RKO (cell line): ENCODE results near the gene LDHD.
A peak's percentile ranks its signal among the peaks of the same experiment; 100 is the strongest.
"Not testable (repeated sequence)": the region's sequence is repeated elsewhere in the genome, so short reads cannot be mapped to it uniquely, and the experiment has no call there.

Experiments used
- DNase-seq: peaks from one replicate; pipeline ENCODE4 v3.0.0-alpha.2; 2016; ENCODE audit warnings: low spot score

LDHD gene

DNA sequence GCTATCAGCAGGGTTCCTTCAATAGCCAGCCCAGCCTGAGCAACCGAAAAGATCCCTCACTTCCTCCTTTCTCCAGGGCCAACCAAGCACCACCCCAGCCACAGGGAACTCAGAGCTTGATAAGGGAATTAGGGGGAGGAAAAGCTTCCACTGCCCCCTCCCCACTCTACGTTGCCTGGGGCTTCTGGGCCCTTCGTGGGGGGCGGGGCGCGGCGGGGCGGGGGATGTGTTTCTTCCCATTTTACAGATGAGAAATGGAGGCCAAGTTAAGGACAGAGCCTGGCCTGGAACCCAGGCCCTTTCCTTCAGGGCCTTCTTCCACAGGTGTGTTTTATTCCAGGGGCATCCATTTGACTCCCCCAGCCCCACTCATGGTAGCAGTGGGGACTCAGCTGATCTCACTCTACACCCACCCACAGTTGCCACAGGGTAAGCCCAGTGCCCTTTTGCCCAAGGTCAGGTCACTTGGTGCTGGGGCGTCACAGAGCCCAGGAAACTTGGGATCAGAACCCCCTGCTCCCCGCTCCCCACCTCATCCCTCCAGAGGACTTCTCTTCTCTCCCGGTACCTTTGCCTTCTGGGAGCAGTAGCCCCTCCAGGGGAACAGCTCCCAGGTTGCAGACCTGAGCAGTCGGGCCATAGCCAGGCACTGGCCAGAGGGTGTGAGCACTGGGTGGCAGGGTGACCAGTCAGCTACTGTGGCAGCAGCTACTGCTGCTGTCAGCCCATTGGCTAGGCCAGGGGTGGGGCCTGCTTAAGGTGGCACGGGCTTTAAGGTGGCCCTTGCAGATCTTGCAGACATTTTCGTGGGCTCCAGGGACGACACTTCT lies at the start of gene LDHD:
TSS of gene LDHD (minus strand) at position 700 of the 830 bp plus-strand sequence. CDS start at position 640, 60 bp downstream.
- peak; percentile 86 for DNase-seq

DNA sequence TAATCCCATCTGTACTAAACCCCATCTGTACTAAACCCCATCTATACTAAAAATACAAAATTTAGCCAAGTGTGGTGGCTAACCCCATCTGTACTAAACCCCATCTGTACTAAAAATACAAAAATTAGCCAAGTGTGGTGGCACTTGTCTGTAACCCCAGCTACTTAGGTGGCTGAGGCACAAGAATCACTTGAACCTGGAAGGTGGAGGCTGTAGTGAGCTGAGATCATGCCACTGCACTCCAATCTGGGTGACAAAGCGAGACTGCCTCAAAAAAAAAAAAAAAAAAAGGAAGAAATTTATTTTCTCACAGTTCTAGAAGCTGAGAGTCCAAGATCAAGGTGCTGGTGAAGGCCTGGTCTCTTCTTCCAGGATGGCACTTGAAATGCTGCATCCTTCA lies 43.8 kb upstream of the LDHD start:
- DNase-seq, result no peak

DNA sequence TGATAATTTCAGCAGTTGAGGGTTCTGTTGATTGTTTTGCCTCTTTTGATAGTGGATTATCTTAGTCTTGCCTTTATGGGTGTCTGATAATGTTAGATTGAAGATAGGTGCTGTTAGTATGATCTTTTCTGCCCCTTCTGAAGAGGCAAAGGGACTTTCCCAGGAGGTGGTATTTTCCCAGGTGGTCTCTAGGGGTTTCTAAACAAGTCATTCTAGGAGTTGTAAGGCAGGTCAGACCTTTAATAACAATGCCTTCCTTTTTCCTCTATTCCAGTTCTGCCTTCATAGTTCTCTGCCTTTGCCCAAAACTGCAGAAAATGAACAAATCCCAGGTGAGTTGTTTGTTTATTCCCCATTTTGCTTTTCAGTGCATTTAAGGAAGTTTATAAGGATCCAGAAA lies 36.1 kb upstream of the LDHD start:
- DNase-seq, result no peak

DNA sequence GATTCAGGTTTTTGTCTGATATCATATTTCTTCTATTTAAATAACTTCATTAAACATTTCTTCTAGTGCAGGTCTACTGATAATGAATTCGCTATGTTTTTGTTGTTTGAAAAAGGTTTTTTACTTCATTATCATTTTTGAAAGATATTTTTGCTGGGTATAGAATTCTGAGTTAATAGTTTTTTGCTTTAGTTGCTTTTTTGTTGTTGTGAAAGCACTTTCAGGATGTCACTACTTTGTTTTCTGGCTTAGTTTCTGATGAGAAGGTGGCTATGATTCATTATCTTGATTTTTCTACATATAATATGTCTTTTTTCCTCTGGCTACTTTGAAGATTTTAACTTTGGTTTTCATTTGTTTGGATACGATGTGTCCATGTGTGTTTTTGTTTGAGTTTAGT lies 35.2 kb upstream of the LDHD start:
- no peak for DNase-seq

DNA sequence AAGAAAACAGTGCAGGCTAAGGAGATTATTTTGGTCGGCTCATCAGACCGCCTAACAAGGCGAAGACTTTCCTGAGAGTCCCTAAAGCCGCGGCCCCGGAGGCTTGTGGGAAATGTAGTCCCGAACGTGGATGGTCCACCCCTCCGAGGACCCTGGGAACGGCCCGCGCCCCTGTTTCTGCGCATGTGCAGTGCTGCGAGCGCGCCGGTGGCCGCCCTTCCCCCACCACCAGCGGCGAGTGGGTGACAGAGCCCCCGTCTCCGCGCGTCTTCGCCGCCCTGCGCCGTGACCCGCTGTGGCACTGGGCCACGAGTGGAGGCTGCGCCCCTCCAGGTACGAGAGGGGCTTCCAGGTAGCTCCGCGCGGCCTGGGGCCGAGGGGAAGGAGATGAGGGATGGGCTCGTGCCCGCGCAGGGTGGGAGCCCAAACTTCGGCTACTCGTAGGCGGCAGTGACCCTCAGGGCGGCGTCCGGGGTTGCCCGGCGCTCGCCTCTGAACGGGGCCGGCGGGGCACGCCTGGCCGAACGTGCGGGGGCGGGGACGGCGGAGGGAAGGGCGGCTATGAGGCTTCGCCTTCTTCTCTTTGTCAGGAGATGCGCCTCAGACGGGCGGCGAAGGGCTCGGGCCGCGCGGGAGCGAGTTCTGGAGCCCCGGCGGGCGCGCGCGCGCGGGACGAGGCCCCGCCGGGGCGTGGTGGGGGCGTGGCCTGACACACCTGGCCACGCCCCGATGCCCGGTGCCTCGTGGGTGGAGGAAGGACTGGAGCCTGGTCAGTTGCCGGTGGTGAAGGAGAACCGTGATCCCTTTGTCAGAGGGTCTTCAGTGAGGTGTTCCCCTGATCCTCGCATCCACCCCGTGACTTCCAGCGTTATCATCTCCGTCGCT lies 32.0 kb upstream of the LDHD start, which contains the start of gene ZFP1:
TSS of gene ZFP1 (plus strand) at position 214 of the 885 bp plus-strand sequence. CDS start 4,428 bp downstream, outside the sequence.
- peak; percentile 95 for DNase-seq

DNA sequence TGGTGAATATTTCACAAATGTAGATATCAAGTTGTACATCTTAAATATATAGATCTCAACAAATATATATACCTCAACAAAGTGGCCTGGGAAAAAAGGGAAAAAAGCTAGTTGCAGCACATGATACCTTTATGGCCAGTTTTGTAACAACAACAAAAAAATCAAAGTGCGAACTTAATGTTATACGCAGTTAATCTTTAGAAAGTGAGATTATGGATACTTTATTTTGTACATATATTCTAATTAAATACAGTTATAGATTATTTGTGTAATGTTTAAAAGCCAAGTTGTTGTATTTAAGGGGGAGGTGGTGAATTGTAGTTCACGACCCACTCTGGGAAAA lies 31.4 kb upstream of the LDHD start:
- no peak for DNase-seq

DNA sequence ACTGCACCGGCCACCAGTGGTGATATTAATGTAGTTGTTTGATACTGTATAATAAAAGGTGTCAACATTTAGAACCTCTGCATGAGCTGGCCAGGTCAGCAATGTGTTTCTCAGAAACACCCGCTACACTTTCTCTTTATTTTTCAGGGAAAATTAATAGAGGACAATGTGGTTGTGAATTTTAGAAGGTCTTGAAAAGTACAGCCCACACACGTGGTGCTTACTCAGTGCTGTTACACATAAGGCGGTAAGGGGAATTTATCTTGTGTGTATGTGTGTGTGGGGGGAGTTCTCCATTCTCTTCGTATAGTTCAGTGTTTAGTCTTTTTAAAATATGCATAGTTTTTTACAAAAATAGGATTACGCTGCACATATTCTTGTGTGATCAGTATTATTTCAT lies 27.4 kb upstream of the LDHD start:
- DNase-seq, result no peak

DNA sequence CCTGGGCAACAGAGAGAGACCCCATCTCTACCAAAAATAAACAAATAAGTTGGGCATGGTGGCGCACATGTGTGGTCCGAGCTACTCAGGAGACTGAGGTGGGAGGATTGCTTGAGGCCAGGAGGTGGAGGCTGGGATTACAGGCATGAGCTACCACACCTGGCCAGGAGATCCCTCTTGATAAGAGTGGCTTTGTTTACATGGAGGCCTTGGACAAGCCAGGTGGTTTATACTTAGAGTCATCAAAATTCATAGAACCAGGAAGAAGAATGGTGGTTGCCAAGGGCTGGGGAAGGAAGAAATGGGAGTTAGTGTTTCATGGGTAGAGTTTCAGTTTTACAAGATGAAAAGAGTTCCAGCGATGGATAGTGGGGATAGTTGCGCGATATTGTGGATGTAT lies 22.9 kb upstream of the LDHD start:
- no peak for DNase-seq

DNA sequence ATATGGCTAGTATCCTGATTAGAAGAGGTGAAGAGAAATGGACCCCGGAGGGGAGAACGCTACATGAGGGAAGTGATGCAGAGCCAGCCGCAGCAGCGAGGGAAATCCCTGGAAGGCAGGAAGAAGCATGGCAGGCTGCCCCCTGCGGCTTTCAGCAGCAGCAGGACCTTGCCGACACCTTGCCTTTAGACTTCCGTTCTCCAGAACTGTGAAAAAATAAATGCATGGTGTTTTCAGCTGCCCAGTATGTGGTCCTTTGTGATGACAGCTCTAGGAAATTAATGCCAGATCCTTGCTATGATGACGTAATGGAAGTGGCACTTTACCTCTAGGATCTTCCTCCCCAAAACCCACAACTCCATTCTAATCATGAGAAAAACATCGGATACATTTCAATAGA lies 22.1 kb upstream of the LDHD start:
- no peak for DNase-seq

DNA sequence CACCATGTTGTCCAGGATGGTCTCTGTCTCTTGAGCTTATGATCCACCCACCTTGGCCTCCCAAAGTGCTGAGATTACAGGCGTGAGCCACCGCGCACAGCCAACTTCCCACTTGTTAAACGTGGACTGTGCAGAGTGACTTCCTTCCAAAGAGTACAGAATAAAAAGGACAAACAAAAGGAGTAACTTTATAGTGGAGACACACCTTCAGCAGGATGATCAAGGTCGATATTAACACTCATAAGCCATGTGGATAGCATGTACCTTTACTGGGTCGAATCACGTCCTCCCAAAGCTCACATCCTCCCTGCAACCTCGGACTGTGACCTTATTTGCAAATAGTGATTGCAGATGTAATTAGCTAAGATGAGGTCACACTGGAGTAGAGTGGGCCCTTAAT lies 21.7 kb upstream of the LDHD start:
- DNase-seq, result no peak

DNA sequence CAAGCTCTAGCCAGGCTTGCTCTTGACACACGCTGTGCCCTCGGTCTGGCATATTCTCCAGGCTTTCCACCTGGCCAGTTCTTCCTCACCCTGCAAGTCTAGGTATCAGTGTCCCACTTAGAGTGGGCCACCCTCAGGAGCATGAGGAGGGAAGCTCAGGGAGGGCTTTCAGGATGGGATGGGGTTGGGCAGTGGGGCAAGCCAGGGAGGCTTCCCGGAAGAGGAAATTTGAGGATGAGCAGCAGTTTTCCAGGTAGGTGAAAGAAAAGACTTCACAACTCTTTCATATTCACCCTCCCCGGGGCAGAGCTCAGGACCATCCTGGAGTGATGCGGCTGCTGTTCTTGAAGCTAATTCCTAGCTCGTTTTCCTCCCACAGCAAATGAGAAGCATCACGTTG lies 14.5 kb upstream of the LDHD start:
- no peak for DNase-seq

DNA sequence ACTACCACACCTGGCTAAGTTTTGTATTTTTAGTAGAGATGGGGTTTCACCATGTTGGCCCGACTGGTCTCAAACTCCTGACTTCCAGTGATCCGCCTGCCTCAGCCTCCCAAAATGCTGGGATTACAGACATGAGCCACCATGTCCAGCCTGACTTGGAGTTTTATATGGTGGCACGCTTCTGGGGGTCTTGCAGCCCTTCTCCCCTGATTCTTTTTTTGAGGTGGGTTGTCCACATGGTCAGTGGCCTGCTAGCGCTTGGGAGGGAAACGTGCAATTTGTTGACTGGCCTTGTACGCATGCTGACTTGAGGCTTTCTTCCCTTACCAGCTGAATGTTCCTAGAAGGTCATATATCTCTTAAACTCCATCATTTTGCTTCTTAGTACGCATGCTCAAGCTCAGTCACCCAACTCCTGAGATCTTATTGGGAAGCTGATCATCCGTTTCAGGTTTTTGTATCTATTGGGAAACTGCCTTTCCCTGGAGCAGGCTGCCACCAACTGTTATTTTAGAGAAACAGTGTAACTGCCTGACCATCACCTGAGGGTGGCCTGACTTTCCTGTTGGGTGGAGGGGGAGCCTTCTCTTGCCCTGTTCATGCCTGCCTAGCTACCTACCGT lies 13.7 kb upstream of the LDHD start:
- no peak for DNase-seq

DNA sequence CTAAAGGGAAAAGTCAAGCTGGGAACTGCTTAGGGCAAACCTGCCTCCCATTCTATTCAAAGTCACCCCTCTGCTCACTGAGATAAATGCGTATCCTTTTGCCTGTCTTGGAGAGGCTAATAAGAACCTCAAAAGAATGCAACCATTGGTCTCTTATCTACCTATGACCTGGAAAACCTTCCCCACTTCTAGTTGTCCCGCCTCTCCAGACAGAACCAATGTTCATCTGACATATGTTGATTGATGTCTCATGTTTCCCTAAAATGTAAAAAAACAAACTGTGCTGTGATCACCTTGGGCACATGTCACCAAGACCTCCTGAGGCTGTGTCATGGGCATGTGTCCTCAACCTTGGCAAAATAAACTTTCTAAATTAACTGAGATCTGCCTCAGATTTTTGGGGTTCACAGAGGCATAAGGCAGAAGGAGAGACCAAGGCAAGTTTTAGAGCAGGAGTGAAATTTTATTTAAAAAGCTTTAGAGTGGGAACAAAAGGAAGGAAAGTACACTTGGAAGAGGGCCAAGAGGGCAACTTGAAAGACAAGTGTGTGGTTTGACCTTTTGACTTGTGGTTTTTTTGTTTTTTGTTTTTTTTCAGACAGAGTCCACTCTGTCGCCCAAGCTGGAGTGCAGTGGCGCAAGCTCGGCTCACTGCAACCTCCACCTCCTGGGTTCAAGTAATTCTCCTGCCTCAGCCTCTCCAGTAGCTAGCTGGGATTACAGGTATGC lies 13.0 kb upstream of the LDHD start:
- not testable (repeated sequence) for DNase-seq

DNA sequence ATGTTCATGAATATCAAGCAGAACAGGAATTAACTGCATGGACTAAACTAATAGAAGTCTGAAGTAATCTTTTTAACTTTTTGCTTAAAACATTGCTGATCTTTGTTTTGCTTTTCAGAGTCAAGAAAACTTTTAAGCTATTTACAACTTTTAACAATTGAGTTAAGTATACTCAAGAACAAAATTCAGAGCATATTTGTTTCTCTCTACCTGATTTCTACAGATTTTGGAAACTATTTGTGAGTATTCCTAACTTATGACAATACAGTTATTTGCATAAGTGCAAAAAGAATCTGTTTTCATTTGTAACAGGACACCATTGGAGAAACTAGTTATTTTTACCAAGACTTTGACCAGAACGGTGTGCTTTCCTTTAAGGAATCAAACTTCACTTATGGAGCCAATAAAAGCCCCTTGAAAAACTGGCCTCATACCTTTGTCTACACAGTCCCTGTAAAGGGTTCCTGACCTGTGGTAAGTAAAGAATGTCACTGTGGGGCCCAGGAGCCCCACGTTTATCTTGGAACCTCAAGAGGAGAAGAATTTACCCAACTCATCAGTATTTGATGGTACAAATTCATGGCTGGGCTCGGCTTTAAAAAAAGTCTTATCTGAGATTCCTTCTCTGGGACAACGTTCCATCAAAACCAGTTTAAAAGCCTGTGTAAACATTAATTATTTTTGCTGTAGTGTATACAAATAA lies 11.3 kb upstream of the LDHD start:
- no peak for DNase-seq

DNA sequence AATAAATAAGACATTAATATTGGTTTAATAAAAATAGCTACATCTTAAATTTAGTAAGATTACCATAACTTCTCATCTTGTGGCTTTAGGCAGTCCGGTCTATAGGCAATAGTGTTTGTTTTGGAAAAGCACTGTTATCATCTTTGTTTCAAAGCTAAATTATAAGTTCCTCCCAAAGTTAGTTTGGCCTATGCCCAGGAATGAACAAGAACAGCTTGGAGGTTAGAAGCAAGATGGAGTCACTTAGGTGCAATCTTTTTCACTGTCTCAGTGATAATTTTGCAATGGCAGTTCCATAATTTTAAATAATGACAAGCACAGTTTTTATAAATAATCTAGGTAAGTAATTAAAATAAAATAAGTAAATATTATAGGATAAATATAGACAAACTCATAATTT lies 6.0 kb upstream of the LDHD start:
- no peak for DNase-seq

DNA sequence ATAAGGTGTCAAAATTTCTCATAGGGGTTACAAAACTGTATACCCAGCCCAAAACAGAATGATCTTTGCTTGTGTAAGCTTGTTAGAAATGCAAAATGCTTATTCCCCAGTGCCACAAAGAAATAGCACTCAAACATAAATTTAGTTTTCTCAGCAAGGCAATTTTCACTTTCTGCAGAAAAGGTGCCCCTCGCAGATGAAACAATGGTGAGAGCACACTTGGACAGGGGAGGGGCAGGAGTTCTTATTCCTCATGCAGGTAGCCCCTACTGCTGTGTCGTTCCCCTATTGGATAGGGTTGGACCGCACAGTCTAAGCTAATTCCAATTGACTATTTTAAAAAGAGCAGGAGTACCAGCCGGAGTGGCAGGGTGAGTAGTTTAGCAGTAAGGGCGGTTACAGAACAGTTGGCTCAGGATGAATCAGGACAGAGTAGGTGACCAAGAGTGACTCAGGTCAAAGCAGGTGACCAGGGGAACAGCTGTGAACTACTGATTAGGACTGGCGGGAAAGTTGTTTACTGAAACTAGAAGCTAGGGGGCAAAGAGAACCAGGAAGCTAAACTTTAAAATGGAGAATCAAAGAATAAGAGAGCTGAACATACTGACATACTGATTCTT lies 5.5 kb upstream of the LDHD start:
- DNase-seq, result peak; percentile 60

DNA sequence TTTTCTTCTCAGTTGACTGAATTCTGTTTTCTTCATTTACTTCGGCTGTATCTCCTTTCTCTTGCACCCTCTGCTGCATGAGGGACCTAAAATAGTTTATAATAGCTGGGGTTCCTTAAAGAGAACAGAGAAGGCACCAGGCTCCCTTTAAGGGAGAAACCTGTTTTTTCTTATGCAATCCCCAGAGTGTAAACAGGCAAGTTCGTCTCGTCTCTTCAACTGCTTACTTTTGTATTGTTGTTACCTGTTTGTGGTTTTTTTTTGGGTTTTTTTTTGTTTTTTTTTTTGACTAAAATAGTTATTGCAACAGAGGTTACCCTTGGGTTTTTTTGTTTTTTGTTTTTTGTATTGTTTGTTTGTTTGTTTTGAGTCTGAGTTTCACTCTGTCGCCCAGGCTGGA lies 3.7 kb upstream of the LDHD start:
- no peak for DNase-seq

DNA sequence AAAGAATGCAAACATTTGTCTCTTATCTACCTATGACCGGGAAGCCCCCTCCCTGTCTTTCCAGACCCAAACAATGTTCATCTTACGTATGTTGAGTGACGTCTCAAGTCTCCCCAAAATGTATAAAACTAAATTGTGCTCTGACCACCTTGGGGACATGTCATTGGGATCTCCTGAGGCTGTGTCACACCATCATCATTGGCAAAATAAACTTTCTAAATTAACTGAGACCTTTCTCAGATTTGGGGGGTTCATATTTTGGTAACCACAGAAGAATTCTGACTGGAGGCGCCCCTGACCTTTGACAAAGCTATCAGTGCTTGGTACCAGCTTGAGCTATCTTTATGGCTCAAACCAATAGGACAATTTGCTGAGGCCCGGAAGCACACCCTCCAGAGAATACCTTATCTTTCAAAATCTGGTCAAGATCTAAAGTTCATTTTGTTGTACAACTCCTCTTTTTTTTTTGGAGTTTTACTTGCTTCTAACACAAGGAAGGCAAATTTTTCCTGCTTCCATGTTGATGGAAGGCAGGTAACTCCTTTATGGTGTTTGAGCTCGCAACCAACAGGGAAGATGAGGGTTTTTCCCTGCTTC lies 2.5 kb upstream of the LDHD start:
- no peak for DNase-seq

DNA sequence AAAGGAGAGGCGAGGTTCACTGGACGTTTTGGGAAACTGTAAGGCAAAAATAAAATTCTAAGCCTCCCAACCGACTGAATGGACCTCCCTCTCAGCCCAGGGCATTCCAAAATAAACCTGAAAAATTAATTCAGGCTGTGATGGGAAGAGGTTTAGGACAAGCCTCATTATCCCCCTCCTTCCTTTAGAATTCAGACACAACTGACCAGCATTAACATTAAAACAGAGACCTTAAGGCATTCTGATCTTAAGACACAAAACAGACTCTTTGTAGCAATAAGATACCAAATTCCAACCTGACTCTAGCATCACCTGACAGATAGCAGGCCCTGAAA lies 298 bp upstream of the LDHD start:
- no peak for DNase-seq

DNA sequence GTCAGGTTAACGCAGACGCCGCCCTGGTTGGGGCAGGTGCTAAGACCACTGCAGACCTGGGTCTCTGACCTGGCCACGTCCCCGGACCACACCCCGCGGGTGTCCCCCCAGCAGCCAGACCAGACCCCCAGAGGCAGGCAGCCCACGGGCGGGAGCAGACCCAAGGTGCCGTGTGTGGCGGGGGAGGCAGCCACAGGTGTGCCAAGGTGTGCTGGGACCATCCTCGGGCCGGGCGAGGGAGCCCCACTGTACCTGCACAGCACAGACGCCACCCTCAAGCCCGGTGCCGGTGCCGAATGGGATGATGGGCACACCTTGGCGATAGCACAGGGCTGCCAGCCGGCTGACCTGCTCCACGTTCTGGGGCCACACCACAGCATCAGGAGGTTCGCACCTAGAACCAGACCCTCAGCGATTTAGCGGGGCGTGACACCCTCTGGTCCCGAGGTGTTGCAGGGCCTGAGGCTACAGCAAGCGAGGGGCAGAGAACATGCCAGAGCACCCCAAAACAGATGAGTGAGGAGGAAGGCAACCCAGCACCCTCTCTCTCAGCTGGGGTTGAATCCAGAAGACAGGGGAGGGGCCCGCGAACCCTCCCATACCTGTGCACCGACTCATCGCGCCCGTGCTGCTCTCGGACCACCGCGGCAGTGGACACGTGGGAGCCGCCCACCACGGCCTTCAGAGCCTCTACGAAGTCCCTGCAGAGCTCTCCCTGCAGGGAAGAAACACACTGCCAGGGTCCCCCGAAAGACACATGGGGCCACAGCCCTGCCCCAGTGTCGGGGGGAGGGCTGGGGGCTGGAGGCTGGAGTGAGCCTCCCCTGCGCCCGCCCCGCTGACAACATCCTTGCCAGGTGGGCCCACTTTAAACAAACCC lies 1.4 kb downstream of the LDHD start:
- DNase-seq, result no peak
